Nephron progenitor cell (in vitro differentiated cells): ENCODE data around the gene CSMD2.

Experiments
- DNase-seq: peaks from one replicate; pipeline ENCODE4 v3.0.0; 2021
- H3K27ac Mint-ChIP-seq: 2 replicates; pipeline ENCODE4 v1.8.0; 2021; ENCODE audit warnings: mild to moderate bottlenecking, moderate library complexity, mixed read lengths
- H3K27me3 Mint-ChIP-seq: 2 replicates; pipeline ENCODE4 v1.8.0; 2021; ENCODE audit warnings: mild to moderate bottlenecking, low read depth, mixed read lengths; ENCODE audit not compliant: poor library complexity
- H3K36me3 Mint-ChIP-seq: 2 replicates; pipeline ENCODE4 v1.8.0; 2021; ENCODE audit warnings: low read depth, mixed read lengths
- H3K4me1 Mint-ChIP-seq: 2 replicates; pipeline ENCODE4 v1.8.0; 2021; ENCODE audit warnings: mixed read lengths
- H3K4me3 Mint-ChIP-seq: 2 replicates; pipeline ENCODE4 v1.8.0; 2021; ENCODE audit warnings: mild to moderate bottlenecking, moderate library complexity, mixed read lengths
- H3K9me3 Mint-ChIP-seq: 2 replicates; pipeline ENCODE4 v1.8.0; 2021; ENCODE audit warnings: mild to moderate bottlenecking, moderate library complexity, mixed read lengths
- CTCF ChIP-seq: fragments of 200-600 bp; sonication (generic); IDR thresholded peaks from 2 replicates; pipeline ENCODE4 v1.5.0; 2021; ENCODE audit warnings: antibody characterized with exemption

The CSMD2 gene

GRCh38 chr1:33535334-33535733 is 629.7 kb downstream of the CSMD2 start:
- no peaks in the 10 kb centered on the region for H3K36me3 Mint-ChIP-seq
- no peak overlapping the region for H3K4me3 Mint-ChIP-seq
- H3K4me1 Mint-ChIP-seq, result peaks cover 18% of the 10 kb centered on the region
- H3K27me3 Mint-ChIP-seq, result peaks cover 32% of the 10 kb centered on the region
- no peak overlapping the region for H3K27ac Mint-ChIP-seq
- H3K9me3 Mint-ChIP-seq, result no peaks in the 10 kb centered on the region
- no peak for DNase-seq
- TF ChIP-seq CTCF, result no peak

GRCh38 chr1:33532936-33533335 is 632.1 kb downstream of the CSMD2 start:
- Mint-ChIP-seq H3K36me3 (no peaks in the 10 kb centered on the region), H3K4me1 (peaks cover 18% of the 10 kb centered on the region), H3K27me3 (peaks cover 24% of the 10 kb centered on the region), H3K4me3 (no peak overlapping the region), H3K9me3 (no peaks in the 10 kb centered on the region), H3K27ac (no peak overlapping the region)
- DNase-seq, result no peak
- no peak for TF ChIP-seq CTCF

GRCh38 chr1:33532250-33532649 is 632.8 kb downstream of the CSMD2 start:
- no peak for TF ChIP-seq CTCF
- no peak for DNase-seq
- Mint-ChIP-seq H3K27me3 (peaks cover 25% of the 10 kb centered on the region), H3K4me1 (peaks cover 18% of the 10 kb centered on the region), H3K4me3 (no peak overlapping the region), H3K27ac (no peak overlapping the region), H3K36me3 (no peaks in the 10 kb centered on the region), H3K9me3 (no peaks in the 10 kb centered on the region)

- no peak for DNase-seq
- H3K9me3 Mint-ChIP-seq, result no peaks in the 10 kb centered on the region
- peaks cover 17% of the 10 kb centered on the region for H3K27me3 Mint-ChIP-seq
- TF ChIP-seq CTCF, result no peak
- peaks cover 12% of the 10 kb centered on the region for H3K4me1 Mint-ChIP-seq
- no peaks in the 10 kb centered on the region for H3K36me3 Mint-ChIP-seq
- H3K4me3 Mint-ChIP-seq, result no peak overlapping the region
- no peak overlapping the region for H3K27ac Mint-ChIP-seq
Measured at GRCh38 chr1:33529957-33530356, 635.1 kb downstream of the CSMD2 start.

GRCh38 chr1:33527934-33528333 is 637.1 kb downstream of the CSMD2 start:
- peaks cover 13% of the 10 kb centered on the region for H3K27me3 Mint-ChIP-seq
- H3K36me3 Mint-ChIP-seq, result no peaks in the 10 kb centered on the region
- no peak overlapping the region for H3K27ac Mint-ChIP-seq
- H3K9me3 Mint-ChIP-seq, result no peaks in the 10 kb centered on the region
- TF ChIP-seq CTCF, result no peak
- no peak for DNase-seq
- H3K4me3 Mint-ChIP-seq, result no peak overlapping the region
- no peaks in the 10 kb centered on the region for H3K4me1 Mint-ChIP-seq

- H3K27ac Mint-ChIP-seq, result no peak overlapping the region
- H3K9me3 Mint-ChIP-seq, result no peaks in the 10 kb centered on the region
- no peak for TF ChIP-seq CTCF
- DNase-seq, result no peak
- H3K36me3 Mint-ChIP-seq, result no peaks in the 10 kb centered on the region
- no peaks in the 10 kb centered on the region for H3K4me1 Mint-ChIP-seq
- H3K27me3 Mint-ChIP-seq, result peaks cover 11% of the 10 kb centered on the region
- H3K4me3 Mint-ChIP-seq, result no peak overlapping the region
Measured at GRCh38 chr1:33524586-33524985, 640.4 kb downstream of the CSMD2 start.
